GM18505 (cell line): ENCODE data around the gene SHC2.
"Not testable (repeated sequence)": the region's sequence is repeated elsewhere in the genome, so short reads cannot be mapped to it uniquely, and the experiment has no call there.

ENCODE experiments used
- ATAC-seq: cut with Tn5 transposase; IDR thresholded peaks from one replicate; pipeline ENCODE4 v1.9.1; 2021; ENCODE audit not compliant: unreplicated experiment
- POLR2A ChIP-seq: IDR thresholded peaks from 4 replicates; pipeline ENCODE4 v1.6.1; 2011; ENCODE audit warnings: borderline replicate concordance; ENCODE audit not compliant: insufficient read depth, insufficient read length; ENCODE audit errors: extremely low read depth

SHC2 gene

DNA sequence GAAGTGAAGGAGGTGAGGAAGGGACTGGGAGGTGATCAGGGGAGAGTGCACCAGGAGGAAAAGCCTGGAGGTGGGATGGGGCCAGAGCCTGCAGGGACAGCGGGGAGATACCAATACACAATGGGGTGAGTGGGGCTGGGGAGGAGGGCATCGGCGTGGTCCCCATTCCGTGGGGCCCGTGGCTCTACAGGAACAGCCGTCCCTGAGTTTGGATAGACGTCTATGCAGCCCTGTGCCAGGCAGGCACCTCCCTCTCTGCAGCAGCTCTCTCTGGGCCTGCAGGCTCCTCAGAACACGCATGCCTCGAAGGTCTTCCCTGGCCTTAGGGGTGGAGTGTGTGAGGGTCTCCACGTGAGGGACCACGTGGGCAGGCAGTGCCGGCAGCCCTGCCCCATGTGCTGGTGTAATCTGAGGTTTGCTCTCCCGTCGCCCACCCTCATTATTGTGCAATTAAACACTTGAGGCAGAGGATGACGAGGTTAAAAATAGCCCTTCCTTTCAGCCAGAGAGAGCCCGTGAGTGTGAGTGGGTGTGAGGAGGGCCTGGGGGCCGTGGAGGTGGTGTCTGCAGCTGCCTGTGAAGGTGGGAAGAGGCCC lies 68.4 kb downstream of the SHC2 start:
- TF ChIP-seq POLR2A, result no peak
- ATAC-seq, result no peak

DNA sequence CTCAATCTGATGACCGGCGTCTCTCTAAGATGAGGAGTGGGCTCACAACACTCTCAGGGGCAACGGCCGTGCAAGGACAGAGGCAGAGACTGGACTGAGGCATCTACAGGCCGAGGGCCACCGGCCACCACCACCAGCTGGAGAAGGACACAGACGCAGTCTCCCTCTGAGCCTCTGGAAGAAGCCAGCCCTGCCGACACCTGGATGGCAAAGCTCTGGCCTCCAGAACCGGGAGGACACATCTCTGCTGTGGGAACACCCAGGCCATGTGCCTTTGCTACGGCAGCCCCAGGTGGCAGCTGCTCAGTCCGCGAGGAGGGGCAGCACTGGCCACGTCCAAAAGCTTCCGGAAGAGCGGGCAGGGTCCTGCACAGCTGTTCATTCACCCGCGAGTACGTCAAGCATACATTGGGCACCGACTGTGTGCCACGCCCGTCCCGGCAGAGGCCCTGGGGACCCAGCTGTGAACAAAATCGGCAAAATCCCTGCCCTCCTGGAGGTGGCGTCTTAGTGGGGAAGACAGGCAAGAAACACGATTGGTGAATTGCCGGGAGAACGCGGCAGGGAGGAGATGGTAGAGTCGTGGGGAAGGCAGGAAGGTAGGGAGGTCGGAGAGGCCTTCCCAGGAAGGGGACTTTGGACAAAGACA lies 69.0 kb downstream of the SHC2 start:
- no peak for TF ChIP-seq POLR2A
- no peak for ATAC-seq

DNA sequence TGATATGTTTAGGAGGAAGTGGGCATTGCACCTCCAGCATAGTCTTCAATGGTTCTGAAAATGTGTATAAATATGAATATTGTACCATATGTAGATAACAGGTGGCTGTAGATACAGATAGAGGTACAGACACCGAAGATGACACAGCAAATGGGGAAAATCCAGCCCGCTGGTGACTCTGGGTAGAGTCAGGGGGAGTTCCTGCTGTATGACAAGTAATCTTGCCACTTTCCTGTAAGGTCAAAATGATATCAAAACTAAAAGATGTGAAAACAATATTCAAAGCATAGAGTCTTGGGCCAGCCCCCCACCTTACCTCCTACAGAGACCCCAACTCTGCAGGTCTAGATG lies 69.7 kb downstream of the SHC2 start:
- ATAC-seq, result no peak
- TF ChIP-seq POLR2A, result no peak

DNA sequence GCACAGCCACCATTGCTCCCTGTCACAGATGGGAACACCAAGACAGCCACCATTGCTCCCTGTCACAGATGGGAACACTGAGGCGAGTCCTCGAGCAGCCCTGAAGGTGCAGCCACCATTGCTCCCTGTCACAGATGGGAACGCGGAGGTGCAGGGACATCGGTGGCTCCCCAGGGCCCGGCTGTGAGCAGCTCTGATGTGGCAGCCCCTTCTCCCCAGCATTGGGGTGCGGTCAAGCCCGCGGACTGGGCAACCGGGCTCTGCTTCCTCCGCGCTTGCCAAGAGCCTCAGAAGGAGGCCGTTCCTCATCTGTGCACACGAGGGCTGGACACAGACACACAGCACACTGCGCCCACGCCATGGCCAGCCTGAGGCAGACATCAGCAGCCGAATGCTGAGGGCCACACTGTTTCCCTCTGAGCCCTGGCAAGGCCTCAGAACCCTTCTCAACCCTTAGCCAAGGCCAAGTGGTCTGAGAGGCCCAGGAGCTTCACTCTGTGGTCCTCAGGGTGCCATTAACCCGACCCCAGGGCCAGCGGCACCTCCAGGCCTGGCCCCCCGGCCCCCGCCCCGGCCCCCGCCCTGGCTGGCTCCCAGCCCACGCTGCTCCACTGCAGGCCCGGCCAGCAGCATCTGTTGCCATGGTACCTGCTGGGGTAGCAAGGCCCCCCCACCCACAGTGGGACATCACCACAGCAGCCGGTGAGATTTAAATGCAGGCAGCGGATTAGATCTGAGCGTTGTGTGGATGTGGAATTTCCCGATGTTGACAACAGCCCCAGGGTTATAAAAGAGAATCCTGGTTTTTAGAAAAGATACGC lies 70.2 kb downstream of the SHC2 start:
- TF ChIP-seq POLR2A, result no peak

DNA sequence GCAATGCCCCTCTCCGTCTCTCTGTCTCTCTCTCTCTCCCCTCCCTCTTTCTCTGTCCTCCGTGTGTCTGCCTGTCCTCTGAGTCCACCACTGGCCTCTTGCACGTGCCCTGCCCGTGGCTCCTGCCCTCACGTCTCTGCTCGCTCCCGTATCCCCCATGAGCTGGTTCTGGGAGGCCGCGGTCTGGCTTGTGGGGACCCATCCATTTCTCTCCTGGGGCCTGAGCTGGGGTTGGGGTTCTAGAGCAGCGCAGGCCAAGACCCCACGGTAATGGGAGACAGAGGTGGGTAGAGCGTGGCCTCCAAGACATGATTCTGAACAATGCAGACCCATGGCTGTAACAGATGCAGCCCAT lies 70.9 kb downstream of the SHC2 start:
- no peak for ATAC-seq
- TF ChIP-seq POLR2A, result no peak

More for the DNA sequence above, 70.2 kb downstream of the SHC2 start:
- ATAC-seq, result no peak

DNA sequence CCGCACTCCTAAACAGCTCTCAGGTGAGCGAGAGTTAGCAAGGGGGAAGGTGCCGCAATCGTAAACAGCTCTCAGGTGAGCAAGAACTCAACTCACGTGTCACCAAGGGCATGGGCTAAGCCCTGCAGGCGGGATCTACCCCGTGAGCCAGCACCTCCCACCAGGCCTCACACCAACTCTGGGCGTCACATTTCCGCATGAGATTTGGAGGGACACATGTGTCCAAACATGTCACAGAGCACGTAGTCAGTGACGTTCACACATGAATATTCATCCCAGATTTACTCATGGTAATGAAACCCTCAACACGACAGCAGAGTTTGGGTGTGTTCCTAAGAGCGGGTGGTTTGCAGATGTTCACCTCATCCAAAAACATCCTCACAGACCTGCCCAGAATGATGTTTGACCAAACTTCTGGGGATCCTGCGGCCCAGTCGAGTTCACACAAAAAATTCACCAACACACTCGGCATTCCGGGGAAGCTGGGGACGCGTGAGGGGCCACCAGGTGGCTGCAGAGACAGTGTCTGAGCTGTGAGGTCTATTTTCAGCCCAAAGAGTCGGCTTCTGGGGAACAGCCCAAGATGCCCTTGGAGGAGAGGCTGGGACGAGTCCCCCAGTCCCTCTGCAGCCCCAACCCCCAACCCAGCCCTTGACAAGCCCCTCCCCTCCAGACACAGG lies 71.4 kb downstream of the SHC2 start:
- no peak for ATAC-seq
- no peak for TF ChIP-seq POLR2A

DNA sequence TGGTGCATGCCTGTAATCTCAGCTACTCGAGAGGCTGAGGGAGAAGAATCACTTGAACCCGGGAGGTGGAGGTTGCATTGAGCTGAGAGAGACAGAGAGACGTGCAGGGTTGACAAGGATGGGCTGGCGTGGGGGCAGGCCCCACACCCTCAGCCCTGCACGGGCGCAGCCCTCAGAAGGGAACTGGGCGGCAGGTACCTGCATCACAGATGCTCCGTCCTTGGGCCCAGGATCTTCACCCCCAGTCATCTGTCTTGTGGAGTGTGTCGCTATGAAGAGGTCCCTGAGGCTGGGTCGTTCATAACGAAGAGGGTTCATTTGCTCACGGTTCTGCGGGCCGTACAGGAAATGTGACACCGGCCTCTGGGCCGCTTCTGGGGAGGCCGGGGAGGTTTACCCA lies 72.1 kb downstream of the SHC2 start:
- ATAC-seq, result no peak
- TF ChIP-seq POLR2A, result no peak

DNA sequence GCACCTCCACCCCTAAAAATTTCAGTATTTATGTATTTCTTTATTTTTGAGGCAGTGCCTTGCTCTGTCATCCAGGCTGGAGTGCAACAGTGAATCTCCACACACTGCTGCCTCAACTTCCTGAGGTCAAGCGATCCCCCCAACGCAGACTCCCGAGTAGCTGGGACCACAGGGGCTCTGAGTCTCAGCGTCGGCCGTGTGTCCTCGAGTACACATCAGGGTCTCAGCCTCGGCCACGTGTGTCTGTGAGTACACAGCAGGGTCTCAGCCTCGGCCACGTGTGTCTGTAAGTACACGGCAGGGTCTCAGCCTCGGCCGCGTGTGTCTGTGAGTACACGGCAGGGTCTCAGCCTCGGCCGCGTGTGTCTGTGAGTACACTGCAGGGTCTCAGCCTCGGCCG lies 73.1 kb downstream of the SHC2 start:
- ATAC-seq, result no peak
- no peak for TF ChIP-seq POLR2A

DNA sequence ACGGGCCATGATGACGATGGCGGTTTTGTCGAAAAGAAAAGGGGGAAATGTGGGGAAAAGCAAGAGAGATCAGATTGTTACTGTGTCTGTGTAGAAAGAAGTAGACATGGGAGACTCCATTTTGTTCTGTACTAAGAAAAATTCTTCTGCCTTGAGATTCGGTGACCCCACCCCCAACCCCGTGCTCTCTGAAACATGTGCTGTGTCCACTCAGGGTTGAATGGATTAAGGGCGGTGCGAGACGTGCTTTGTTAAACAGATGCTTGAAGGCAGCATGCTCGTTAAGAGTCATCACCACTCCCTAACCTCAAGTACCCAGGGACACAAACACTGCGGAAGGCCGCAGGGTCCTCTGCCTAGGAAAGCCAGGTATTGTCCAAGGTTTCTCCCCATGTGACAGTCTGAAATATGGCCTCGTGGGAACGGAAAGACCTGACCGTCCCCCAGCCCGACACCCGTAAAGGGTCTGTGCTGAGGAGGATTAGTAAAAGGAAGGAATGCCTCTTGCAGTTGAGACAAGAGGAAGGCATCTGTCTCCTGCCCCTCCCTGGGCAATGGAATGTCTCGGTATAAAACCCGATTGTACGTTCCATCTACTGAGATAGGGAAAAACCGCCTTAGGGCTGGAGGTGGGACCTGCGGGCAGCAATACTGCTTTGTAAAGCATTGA lies 74.1 kb downstream of the SHC2 start:
- not testable (repeated sequence) for ATAC-seq

DNA sequence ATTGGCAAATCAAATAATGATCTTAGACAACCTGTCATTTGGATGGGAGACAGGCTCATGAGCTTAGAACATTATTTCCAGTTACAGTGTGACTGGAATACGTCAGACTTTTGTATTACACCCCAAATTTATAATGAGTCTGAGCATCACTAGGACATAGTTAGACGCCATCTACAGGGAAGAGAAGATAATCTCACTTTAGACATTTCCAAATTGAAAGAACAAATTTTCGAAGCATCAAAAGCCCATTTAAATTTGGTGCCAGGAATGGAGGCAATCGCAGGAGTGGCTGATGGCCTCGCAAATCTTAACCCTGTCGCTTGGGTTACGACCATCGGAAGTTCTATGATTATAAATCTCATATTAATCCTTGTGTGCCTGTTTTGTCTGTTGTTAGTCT lies 74.6 kb downstream of the SHC2 start:
- not testable (repeated sequence) for ATAC-seq

DNA sequence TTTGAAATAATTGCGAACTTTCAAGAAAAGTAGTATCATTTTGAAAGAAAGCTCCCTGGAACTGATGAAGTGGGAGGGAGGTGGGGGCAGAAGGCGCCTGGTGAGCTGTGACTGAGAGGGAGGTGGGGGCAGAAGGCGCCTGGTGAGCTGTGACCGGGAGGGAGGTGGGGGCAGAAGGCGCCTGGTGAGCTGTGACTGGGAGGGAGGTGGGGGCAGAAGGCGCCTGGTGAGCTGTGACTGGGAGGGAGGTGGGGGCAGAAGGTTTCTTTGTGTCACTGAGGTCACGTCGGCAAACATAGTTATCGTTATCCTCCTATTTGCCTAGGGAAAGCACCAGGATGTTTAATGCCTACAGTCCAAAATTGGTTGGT lies 76.0 kb downstream of the SHC2 start:
- TF ChIP-seq POLR2A, result no peak
- ATAC-seq, result no peak

DNA sequence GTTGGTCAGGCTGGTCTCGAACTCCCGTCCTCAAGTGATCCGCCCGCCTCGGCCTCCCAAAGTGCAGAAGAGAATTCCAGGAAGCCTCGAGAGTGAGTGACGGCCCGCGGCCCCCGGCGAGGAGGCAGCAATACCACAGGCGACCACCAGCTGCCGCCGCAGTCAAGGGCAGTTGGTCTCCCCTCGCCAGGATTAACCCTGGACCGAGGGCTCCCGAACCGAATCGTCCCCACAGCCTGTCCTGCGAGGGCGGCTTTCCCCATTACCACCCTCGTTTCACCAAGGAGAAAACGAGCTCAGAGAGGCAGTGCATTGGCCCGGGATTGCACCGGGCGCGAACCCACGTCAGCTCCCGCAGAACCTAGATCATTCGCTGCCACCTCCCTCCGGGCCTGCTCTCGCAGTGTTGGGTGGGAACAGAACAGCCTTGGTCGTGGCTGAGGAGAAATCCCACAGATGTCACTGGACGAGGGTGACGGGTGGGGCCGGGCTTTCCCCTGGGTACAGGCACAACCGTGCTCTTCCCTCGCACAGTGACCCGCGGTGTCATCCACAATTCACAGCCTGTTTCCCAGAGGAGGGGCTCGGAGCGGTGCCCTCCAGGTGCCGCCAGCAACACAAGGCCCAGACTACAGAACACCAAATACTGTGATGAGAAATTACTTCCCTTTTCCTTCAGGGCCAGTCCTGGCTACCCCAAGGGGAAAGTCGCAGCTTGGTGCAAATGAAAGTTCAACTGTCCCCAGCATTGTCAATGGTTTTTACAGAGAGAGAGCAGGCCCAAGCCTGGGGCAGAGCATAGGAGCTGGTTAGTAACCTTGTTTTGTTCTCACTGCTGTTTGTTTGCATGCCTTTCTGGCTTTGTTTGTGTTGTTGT lies 76.7 kb downstream of the SHC2 start:
- no peak for TF ChIP-seq POLR2A
- no peak for ATAC-seq

DNA sequence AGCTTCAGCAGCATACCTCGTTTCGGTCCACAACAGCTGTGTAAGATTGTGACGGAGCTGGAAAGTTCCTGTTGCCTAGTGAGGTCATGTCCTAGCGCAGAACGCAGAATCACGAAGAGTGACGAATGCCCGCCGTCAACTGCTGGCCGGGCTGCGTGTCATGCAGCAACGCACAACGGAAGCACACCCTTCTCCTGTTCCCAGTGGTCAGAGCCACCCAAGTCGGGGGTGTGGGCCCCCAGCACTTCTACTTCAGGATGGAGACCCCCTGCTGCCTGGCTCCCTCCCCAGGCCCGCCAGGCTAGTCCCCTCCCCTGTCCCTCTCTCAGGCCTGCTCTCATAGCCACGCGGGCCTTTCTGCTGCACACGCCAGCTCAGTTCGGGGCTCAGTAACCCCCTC lies 77.8 kb downstream of the SHC2 start:
- TF ChIP-seq POLR2A, result no peak
- peak; percentile 17 for ATAC-seq

DNA sequence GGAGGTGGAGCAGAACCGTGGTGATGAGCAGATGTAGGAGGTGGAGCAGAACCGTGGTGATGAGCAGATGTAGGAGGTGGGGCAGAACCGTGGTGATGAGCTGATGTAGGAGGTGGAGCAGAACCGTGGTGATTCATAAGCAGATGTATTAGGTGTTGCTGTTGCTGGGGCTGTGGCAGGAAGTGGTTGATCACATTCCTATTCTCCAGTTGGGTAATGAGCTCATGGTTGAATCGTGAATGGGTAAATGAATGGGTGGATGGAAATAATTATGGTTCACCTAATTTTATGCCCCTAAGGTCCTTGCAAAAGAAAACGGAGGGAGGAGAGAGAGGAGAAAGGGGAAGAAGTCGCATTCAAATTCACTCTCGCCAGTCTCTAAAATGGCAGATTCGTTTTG lies 78.3 kb downstream of the SHC2 start:
- ATAC-seq, result peak; percentile 58

DNA sequence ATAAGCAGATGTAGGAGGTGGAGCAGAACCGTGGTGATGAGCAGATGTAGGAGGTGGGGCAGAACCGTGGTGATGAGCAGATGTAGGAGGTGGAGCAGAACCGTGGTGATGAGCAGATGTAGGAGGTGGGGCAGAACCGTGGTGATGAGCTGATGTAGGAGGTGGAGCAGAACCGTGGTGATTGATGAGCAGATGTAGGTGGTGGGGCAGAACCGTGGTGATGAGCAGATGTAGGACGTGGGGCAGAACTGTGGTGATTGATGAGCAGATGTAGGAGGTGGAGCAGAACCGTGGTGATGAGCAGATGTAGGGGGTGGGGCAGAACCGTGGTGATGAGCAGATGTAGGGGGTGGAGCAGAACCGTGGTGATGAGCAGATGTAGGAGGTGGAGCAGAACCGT lies 78.9 kb downstream of the SHC2 start:
- ATAC-seq, result not testable (repeated sequence)

DNA sequence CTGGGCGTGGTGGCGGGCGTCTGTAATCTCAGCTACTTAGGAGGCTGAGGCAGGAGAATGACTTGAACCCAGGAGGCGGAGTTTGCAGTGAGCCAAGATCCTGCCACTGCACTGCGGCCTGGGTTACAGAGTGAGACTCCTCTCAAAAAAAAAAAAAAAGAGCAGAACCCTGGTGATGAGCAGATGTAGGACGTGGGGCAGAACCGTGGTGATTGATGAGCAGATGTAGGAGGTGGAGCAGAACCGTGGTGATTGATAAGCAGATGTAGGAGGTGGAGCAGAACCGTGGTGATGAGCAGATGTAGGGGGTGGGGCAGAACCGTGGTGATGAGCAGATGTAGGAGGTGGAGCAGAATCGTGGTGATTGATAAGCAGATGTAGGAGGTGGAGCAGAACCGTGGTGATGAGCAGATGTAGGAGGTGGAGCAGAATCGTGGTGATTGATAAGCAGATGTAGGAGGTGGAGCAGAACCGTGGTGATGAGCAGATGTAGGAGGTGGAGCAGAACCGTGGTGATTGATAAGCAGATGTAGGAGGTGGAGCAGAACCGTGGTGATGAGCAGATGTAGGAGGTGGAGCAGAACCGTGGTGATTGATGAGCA lies 80.1 kb downstream of the SHC2 start:
- ATAC-seq, result not testable (repeated sequence)
